Mesenchymal stem cell (in vitro differentiated cells and primary cell): ENCODE measurements around the gene CTNNA3.

Source experiments
- DNase-seq: peaks from one replicate; pipeline ENCODE4 v3.0.0-alpha.2; 2013
- H2AFZ ChIP-seq: one replicate; pipeline ENCODE4 v1.6.1; 2013; ENCODE audit warnings: low read depth, mild to moderate bottlenecking, control low read depth, inconsistent platforms, low read length, moderate library complexity
- H2AK5ac ChIP-seq: 2 replicates; pipeline ENCODE4 v1.6.1; 2013; ENCODE audit warnings: low read length, moderate library complexity, mild to moderate bottlenecking, inconsistent platforms; ENCODE audit not compliant: severe bottlenecking
- H2BK120ac ChIP-seq: one replicate; pipeline ENCODE4 v1.6.1; 2013; ENCODE audit warnings: low read depth, mild to moderate bottlenecking, inconsistent platforms, low read length, moderate library complexity
- H2BK12ac ChIP-seq, 2 experiments: one replicate each; pipeline ENCODE4 v1.6.1; 2013; ENCODE audit warnings: inconsistent platforms in 2 of 2, low read length in 2 of 2, mild to moderate bottlenecking in 2 of 2, moderate library complexity in 2 of 2, control low read depth in 1 of 2
- H2BK15ac ChIP-seq: one replicate; pipeline ENCODE4 v1.6.1; 2013; ENCODE audit warnings: mild to moderate bottlenecking, low read depth, inconsistent platforms; ENCODE audit not compliant: poor library complexity, severe bottlenecking
- H2BK5ac ChIP-seq: 2 replicates; pipeline ENCODE4 v1.6.1; 2013; ENCODE audit warnings: low read depth, mild to moderate bottlenecking, low read length, control low read depth, inconsistent platforms; ENCODE audit not compliant: poor library complexity, severe bottlenecking
- H3K14ac ChIP-seq, 2 experiments: one replicate each; pipeline ENCODE4 v1.6.1; 2013; ENCODE audit warnings: inconsistent platforms in 2 of 2, low read length in 2 of 2, control low read depth in 1 of 2, mild to moderate bottlenecking in 1 of 2, moderate library complexity in 1 of 2
- H3K18ac ChIP-seq, 2 experiments: one replicate each; pipeline ENCODE4 v1.6.1; 2013; ENCODE audit warnings: inconsistent platforms in 2 of 2, low read length in 2 of 2, control low read depth in 1 of 2, low read depth in 1 of 2, mild to moderate bottlenecking in 1 of 2
- H3K23ac ChIP-seq, 2 experiments: one replicate each; pipeline ENCODE4 v1.6.1; 2013; ENCODE audit warnings: inconsistent platforms in 2 of 2, low read length in 2 of 2, mild to moderate bottlenecking in 2 of 2, moderate library complexity in 2 of 2, control low read depth in 1 of 2
- H3K27ac ChIP-seq: 2 replicates; pipeline ENCODE4 v1.5.1; 2013; ENCODE audit warnings: mild to moderate bottlenecking, moderate library complexity, low read length, control low read depth, inconsistent platforms; ENCODE audit not compliant: poor library complexity, severe bottlenecking
- H3K27me3 ChIP-seq, 2 experiments: 2 replicates each; pipeline versions ENCODE4 v1.6.1 to v1.7.0; 2013; ENCODE audit warnings: low read length in 2 of 2, mild to moderate bottlenecking in 2 of 2, moderate library complexity in 2 of 2, control low read depth in 1 of 2, inconsistent platforms in 1 of 2; ENCODE audit not compliant: control insufficient read depth in 1 of 2, insufficient read depth in 1 of 2
- H3K36me3 ChIP-seq, 2 experiments: 2 replicates each; pipeline versions ENCODE4 v1.6.1 to v1.7.0; 2013; ENCODE audit warnings: low read length in 2 of 2, control low read depth in 1 of 2, inconsistent platforms in 1 of 2, low read depth in 1 of 2, mild to moderate bottlenecking in 1 of 2; ENCODE audit not compliant: insufficient read depth in 2 of 2, control insufficient read depth in 1 of 2
- H3K4ac ChIP-seq, 2 experiments: one replicate each; pipeline ENCODE4 v1.6.1; 2013; ENCODE audit warnings: inconsistent platforms in 2 of 2, low read length in 2 of 2, mild to moderate bottlenecking in 2 of 2, moderate library complexity in 2 of 2, control low read depth in 1 of 2, low read depth in 1 of 2
- H3K4me1 ChIP-seq: 2 replicates; pipeline ENCODE4 v1.6.1; 2013; ENCODE audit warnings: low read depth, low read length, control low read depth; ENCODE audit not compliant: control insufficient read depth, insufficient read depth
- H3K4me2 ChIP-seq: 2 replicates; pipeline ENCODE4 v1.6.1; 2013; ENCODE audit warnings: low read length, mild to moderate bottlenecking, inconsistent platforms; ENCODE audit not compliant: poor library complexity, severe bottlenecking
- H3K4me3 ChIP-seq, 2 experiments: 2 replicates each; pipeline versions ENCODE4 v1.5.1 to v1.7.0; 2013; ENCODE audit warnings: low read length in 2 of 2, mild to moderate bottlenecking in 2 of 2, control low read depth in 1 of 2, low read depth in 1 of 2; ENCODE audit not compliant: insufficient read depth in 1 of 2
- H3K79me1 ChIP-seq: replicated peaks from 2 replicates; pipeline ENCODE4 v1.6.1; 2013; ENCODE audit warnings: mild to moderate bottlenecking, control low read depth, low read length, inconsistent platforms; ENCODE audit not compliant: poor library complexity, severe bottlenecking
- H3K9ac ChIP-seq: 2 replicates; pipeline ENCODE4 v1.7.0; 2013; ENCODE audit warnings: mild to moderate bottlenecking, low read length, moderate library complexity
- H3K9me3 ChIP-seq: 2 replicates; pipeline ENCODE4 v1.7.0; 2013; ENCODE audit warnings: mild to moderate bottlenecking, low read length; ENCODE audit not compliant: control insufficient read depth
- H4K8ac ChIP-seq: one replicate; pipeline ENCODE4 v1.6.1; 2013; ENCODE audit warnings: inconsistent platforms, mild to moderate bottlenecking, low read length, moderate library complexity
- H4K91ac ChIP-seq: one replicate; pipeline ENCODE4 v1.6.1; 2013; ENCODE audit warnings: mild to moderate bottlenecking, low read length, inconsistent platforms
- WGBS: methylation state at CpG from one replicate; pipeline ENCODE4 v1.1.7; 2013; ENCODE audit warnings: mixed read lengths; 5-methylcytosine and 5-hydroxymethylcytosine counted together

The CTNNA3 gene

GRCh38 chr10:66204838-66205237 is 1491.2 kb downstream of the CTNNA3 start:
- no peak overlapping the region for H3K9ac ChIP-seq
- DNase-seq = no peak

GRCh38 chr10:66202101-66202500 is 1493.9 kb downstream of the CTNNA3 start:
- Histone ChIP-seq H3K4me3 (no peak overlapping the region), H3K79me1 (no peaks in the 10 kb centered on the region), H2BK5ac (no peak overlapping the region), H3K18ac (no peak overlapping the region), H3K4me2 (no peak overlapping the region), H3K9me3 (no peaks in the 10 kb centered on the region), H3K14ac (no peak overlapping the region), H3K27ac (no peak overlapping the region), H4K8ac (no peak overlapping the region), H3K23ac (no peak overlapping the region), H2BK12ac (no peak overlapping the region), H3K9ac (no peak overlapping the region), H2BK15ac (no peak overlapping the region), H3K27me3 (no peaks in the 10 kb centered on the region), H3K36me3 (no peaks in the 10 kb centered on the region), H3K4me1 (no peaks in the 10 kb centered on the region), H2AK5ac (no peak overlapping the region), H3K4ac (no peak overlapping the region), H2AFZ (no peak overlapping the region), H2BK120ac (no peak overlapping the region), H4K91ac (no peak overlapping the region)
- no peak for DNase-seq
- 97% methylated on average over 3 of the region's 3 CpGs for WGBS

More at GRCh38 chr10:66204838-66205237, 1491.2 kb downstream of the CTNNA3 start:
- H2BK120ac ChIP-seq = no peak overlapping the region
- no peak overlapping the region for H4K8ac ChIP-seq
- H3K18ac ChIP-seq = no peak overlapping the region
- H2AFZ ChIP-seq = no peak overlapping the region
- H3K4me3 ChIP-seq = no peak overlapping the region
- H4K91ac ChIP-seq = no peak overlapping the region
- H3K9me3 ChIP-seq = no peaks in the 10 kb centered on the region
- no peak overlapping the region for H2BK12ac ChIP-seq
- H3K36me3 ChIP-seq = no peaks in the 10 kb centered on the region
- H3K79me1 ChIP-seq = no peaks in the 10 kb centered on the region
- no peak overlapping the region for H2AK5ac ChIP-seq
- H2BK5ac ChIP-seq = no peak overlapping the region
- no peak overlapping the region for H3K14ac ChIP-seq
- no peak overlapping the region for H3K27ac ChIP-seq
- no peak overlapping the region for H2BK15ac ChIP-seq
- no peak overlapping the region for H3K4me2 ChIP-seq
- no peaks in the 10 kb centered on the region for H3K27me3 ChIP-seq
- no peak overlapping the region for H3K4ac ChIP-seq
- no peaks in the 10 kb centered on the region for H3K4me1 ChIP-seq
- H3K23ac ChIP-seq = no peak overlapping the region

- no CpG with 5 or more reads among the region's 2 CpGs for WGBS
- H3K36me3 ChIP-seq = no peaks in the 10 kb centered on the region
- no peak for DNase-seq
Observed at GRCh38 chr10:66192162-66192831, 1503.7 kb downstream of the CTNNA3 start.

GRCh38 chr10:66190413-66190812 is 1505.6 kb downstream of the CTNNA3 start:
- Histone ChIP-seq H4K91ac (no peak overlapping the region), H3K36me3 (no peaks in the 10 kb centered on the region), H2BK15ac (no peak overlapping the region), H2BK12ac (no peak overlapping the region), H3K4me2 (no peak overlapping the region), H2AFZ (no peak overlapping the region), H3K4me3 (no peak overlapping the region), H3K14ac (no peak overlapping the region), H3K9ac (no peak overlapping the region), H3K27me3 (no peaks in the 10 kb centered on the region), H3K4me1 (no peaks in the 10 kb centered on the region), H3K27ac (no peak overlapping the region), H2AK5ac (no peak overlapping the region), H3K4ac (no peak overlapping the region), H3K9me3 (no peaks in the 10 kb centered on the region), H2BK120ac (no peak overlapping the region), H2BK5ac (no peak overlapping the region), H4K8ac (no peak overlapping the region), H3K23ac (no peak overlapping the region), H3K18ac (no peak overlapping the region), H3K79me1 (no peaks in the 10 kb centered on the region)
- 92% methylated on average over 2 of the region's 2 CpGs for WGBS
- no peak for DNase-seq

More at GRCh38 chr10:66192162-66192831, 1503.7 kb downstream of the CTNNA3 start:
- Histone ChIP-seq H2BK15ac (no peak overlapping the region), H2AFZ (no peak overlapping the region), H4K91ac (no peak overlapping the region), H3K4me1 (no peaks in the 10 kb centered on the region), H4K8ac (no peak overlapping the region), H3K18ac (no peak overlapping the region), H2AK5ac (no peak overlapping the region), H3K23ac (no peak overlapping the region), H3K9me3 (no peaks in the 10 kb centered on the region), H2BK120ac (no peak overlapping the region), H2BK12ac (no peak overlapping the region), H3K4me2 (no peak overlapping the region), H3K14ac (no peak overlapping the region), H2BK5ac (no peak overlapping the region), H3K27ac (no peak overlapping the region), H3K27me3 (no peaks in the 10 kb centered on the region), H3K79me1 (no peaks in the 10 kb centered on the region), H3K9ac (no peak overlapping the region), H3K4me3 (no peak overlapping the region), H3K4ac (no peak overlapping the region)
